Mesendoderm (in vitro differentiated cells): ENCODE results near the gene SCYGR7.
"Not testable (repeated sequence)": the region's sequence is repeated elsewhere in the genome, so short reads cannot be mapped to it uniquely, and the experiment has no call there.

Source experiments
- DNase-seq: peaks from one replicate; pipeline ENCODE4 v3.0.0; 2013
- H2AK5ac ChIP-seq: 2 replicates; pipeline ENCODE4 v1.6.1; 2013; ENCODE audit warnings: low read length, inconsistent platforms
- H2BK120ac ChIP-seq: 2 replicates; pipeline ENCODE4 v1.6.1; 2013; ENCODE audit warnings: low read depth, mild to moderate bottlenecking, low read length, moderate library complexity, mixed read lengths
- H2BK15ac ChIP-seq: replicated peaks from 2 replicates; pipeline ENCODE4 v1.6.1; 2013; ENCODE audit warnings: low read depth, mild to moderate bottlenecking, moderate library complexity
- H2BK5ac ChIP-seq: 2 replicates; pipeline ENCODE4 v1.6.1; 2013; ENCODE audit warnings: low read length, inconsistent platforms
- H3K18ac ChIP-seq: 2 replicates; pipeline ENCODE4 v1.6.1; 2013; ENCODE audit warnings: mild to moderate bottlenecking, low read length, mixed read lengths
- H3K23ac ChIP-seq: one replicate; pipeline ENCODE4 v1.6.1; 2013; ENCODE audit warnings: low read length
- H3K27ac ChIP-seq: 2 replicates; pipeline ENCODE4 v1.5.1; 2013; ENCODE audit warnings: low read depth, mild to moderate bottlenecking, inconsistent platforms, low read length, moderate library complexity
- H3K27me3 ChIP-seq: 2 replicates; pipeline ENCODE4 v1.6.1; 2013; ENCODE audit warnings: low read length, control low read depth, mild to moderate bottlenecking, inconsistent platforms; ENCODE audit not compliant: insufficient read depth, poor library complexity
- H3K36me3 ChIP-seq: 2 replicates; pipeline ENCODE4 v1.6.1; 2013; ENCODE audit warnings: low read length, inconsistent platforms; ENCODE audit not compliant: control insufficient read depth, insufficient read depth
- H3K4ac ChIP-seq: one replicate; pipeline ENCODE4 v1.6.1; 2013; ENCODE audit warnings: low read depth, mild to moderate bottlenecking, low read length, moderate library complexity
- H3K4me1 ChIP-seq: 2 replicates; pipeline ENCODE4 v1.6.1; 2013; ENCODE audit warnings: low read depth, low read length, inconsistent platforms; ENCODE audit not compliant: control insufficient read depth
- H3K4me2 ChIP-seq: 2 replicates; pipeline ENCODE4 v1.6.1; 2013; ENCODE audit warnings: low read length
- H3K4me3 ChIP-seq: 2 replicates; pipeline ENCODE4 v1.5.1; 2013; ENCODE audit warnings: mild to moderate bottlenecking, low read length
- H3K56ac ChIP-seq: one replicate; pipeline ENCODE4 v1.6.1; 2013; ENCODE audit warnings: low read length
- H3K79me1 ChIP-seq: 2 replicates; pipeline ENCODE4 v1.6.1; 2013; ENCODE audit warnings: low read length, inconsistent platforms
- H3K79me2 ChIP-seq: 2 replicates; pipeline ENCODE4 v1.6.1; 2013; ENCODE audit warnings: mild to moderate bottlenecking, low read length; ENCODE audit not compliant: control insufficient read depth, insufficient read depth
- H3K9ac ChIP-seq: 2 replicates; pipeline ENCODE4 v1.6.1; 2013; ENCODE audit warnings: low read length, inconsistent platforms
- H4K5ac ChIP-seq: one replicate; pipeline ENCODE4 v1.6.1; 2013; ENCODE audit warnings: low read length
- H4K8ac ChIP-seq: one replicate; pipeline ENCODE4 v1.6.1; 2013; ENCODE audit warnings: low read depth, mild to moderate bottlenecking, control low read depth, low read length, moderate library complexity
- WGBS: extraction: QIAGEN DNeasy Blood & Tissue Kit; methylation state at CpG from one replicate; pipeline ENCODE4 v1.1.7; 2013; ENCODE audit warnings: low lambda C conversion rate, missing lambda C conversion rate; ENCODE audit not compliant: insufficient coverage; ENCODE audit errors: extremely low coverage; 5-methylcytosine and 5-hydroxymethylcytosine counted together

The SCYGR7 gene

DNA sequence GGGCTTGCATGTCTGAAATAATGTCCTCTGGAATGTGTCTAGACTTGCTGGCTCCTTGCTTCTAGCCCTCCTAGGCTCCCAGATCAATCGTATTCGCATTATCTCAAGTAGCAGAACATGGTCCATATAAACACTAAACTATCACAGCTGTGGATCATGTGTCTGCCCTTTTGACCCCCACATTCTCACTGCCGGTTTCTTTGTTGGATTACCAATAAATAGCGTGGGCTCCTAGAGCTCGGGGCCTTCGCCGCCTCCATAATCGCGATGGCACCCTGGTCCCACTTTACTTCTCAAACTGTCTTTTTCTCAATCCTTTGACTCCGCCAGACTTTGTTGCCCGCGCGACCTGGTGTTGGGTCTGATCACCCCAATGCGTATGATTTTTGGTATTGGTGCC, 11.2 kb downstream of the SCYGR7 start:
- H3K4me1 ChIP-seq = no peaks in the 10 kb centered on the region
- H3K23ac ChIP-seq = no peak overlapping the region
- H3K4ac ChIP-seq = peak overlapping the region; percentile 7
- no peak overlapping the region for H3K27ac ChIP-seq
- H2AK5ac ChIP-seq = no peak overlapping the region
- no peak overlapping the region for H2BK120ac ChIP-seq
- H3K4me2 ChIP-seq = no peak overlapping the region
- no peak overlapping the region for H4K5ac ChIP-seq
- no peak overlapping the region for H3K18ac ChIP-seq
- H3K56ac ChIP-seq = no peak overlapping the region
- no peaks in the 10 kb centered on the region for H3K36me3 ChIP-seq
- no peak overlapping the region for H3K4me3 ChIP-seq
- H3K79me2 ChIP-seq = no peaks in the 10 kb centered on the region
- DNase-seq = peak; percentile 4
- no peaks in the 10 kb centered on the region for H3K27me3 ChIP-seq
- H4K8ac ChIP-seq = no peak overlapping the region
- H2BK15ac ChIP-seq = no peak overlapping the region
- no peak overlapping the region for H2BK5ac ChIP-seq
- H3K79me1 ChIP-seq = no peaks in the 10 kb centered on the region
- H3K9ac ChIP-seq = no peak overlapping the region
- WGBS = no CpG with 5 or more reads among the region's 14 CpGs

DNA sequence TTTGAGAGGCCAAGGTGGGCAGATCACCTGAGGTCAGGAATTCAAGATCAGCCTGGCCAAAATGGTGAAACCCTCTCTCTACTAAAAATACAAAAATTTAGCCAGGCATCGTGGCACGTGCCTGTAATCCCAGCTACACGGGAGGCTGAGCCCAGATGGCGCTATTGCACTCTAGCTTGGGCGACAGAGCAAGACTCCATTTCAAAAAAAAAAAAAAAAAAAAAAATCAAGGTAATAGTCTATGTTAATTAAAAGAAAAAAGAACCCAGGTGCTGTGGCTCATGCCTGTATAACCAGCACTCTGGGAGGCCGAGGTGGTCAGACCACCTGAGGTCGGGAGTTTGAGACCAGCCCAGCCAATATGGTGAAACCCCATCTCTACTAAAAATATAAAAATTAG, 12.6 kb downstream of the SCYGR7 start:
- DNase-seq = peak; percentile 55
- not testable (repeated sequence) for H3K4ac ChIP-seq

DNA sequence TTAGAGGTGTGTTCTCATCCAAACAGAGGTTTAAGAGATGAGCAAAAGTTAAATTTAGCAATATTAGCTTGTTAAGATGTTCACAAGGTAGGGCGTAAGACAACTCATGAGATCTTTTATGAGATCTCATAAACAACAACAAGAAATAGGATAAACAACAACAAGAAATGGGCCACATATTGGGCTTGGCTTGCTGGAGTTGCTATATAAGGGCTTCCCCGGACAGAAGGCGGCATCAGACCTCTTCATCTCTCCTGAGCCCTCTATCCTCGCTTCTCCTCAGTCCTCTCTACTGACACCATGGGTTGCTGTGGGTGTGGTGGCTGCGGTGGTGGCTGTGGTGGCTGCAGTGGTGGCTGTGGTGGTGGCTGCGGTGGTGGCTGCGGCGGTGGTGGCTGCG, 17.5 kb downstream of the SCYGR7 start, which contains the start of gene SCYGR8:
TSS of gene SCYGR8 (plus strand) at position 301 of the 400 bp plus-strand sequence. CDS start at position 301, 0 bp downstream.
- H3K27me3 ChIP-seq = no peaks in the 10 kb centered on the region
- no peak within 1 kb of the TSS for H2BK15ac ChIP-seq
- no peak within 1 kb of the TSS for H2BK120ac ChIP-seq
- H2AK5ac ChIP-seq = no peak within 1 kb of the TSS
- no peak within 1 kb of the TSS for H3K18ac ChIP-seq
- H3K36me3 ChIP-seq = no peaks in the 10 kb centered on the region
- no CpG with 5 or more reads among the region's 9 CpGs for WGBS
- no peaks in the 10 kb centered on the region for H3K79me1 ChIP-seq
- H3K27ac ChIP-seq = no peak within 1 kb of the TSS
- DNase-seq = no peak
- no peak within 1 kb of the TSS for H3K4me2 ChIP-seq
- no peak within 1 kb of the TSS for H3K56ac ChIP-seq
- H4K5ac ChIP-seq = no peak within 1 kb of the TSS
- H3K79me2 ChIP-seq = no peaks in the 10 kb centered on the region
- no peaks in the 10 kb centered on the region for H3K4me1 ChIP-seq
- no peak within 1 kb of the TSS for H3K4me3 ChIP-seq
- no peak within 1 kb of the TSS for H3K4ac ChIP-seq
- H3K9ac ChIP-seq = no peak within 1 kb of the TSS
- H3K23ac ChIP-seq = no peak within 1 kb of the TSS
- no peak within 1 kb of the TSS for H2BK5ac ChIP-seq
- H4K8ac ChIP-seq = no peak within 1 kb of the TSS

More for the DNA sequence above, 12.6 kb downstream of the SCYGR7 start:
- not testable (repeated sequence) for H3K4me3 ChIP-seq, H3K79me2 ChIP-seq, H3K4me1 ChIP-seq, H3K56ac ChIP-seq, H3K27me3 ChIP-seq, H3K23ac ChIP-seq, H2AK5ac ChIP-seq, H3K27ac ChIP-seq, H3K9ac ChIP-seq, H3K79me1 ChIP-seq, H3K18ac ChIP-seq, H2BK15ac ChIP-seq, H3K36me3 ChIP-seq, H4K8ac ChIP-seq, H2BK5ac ChIP-seq, H4K5ac ChIP-seq, H3K4me2 ChIP-seq, H2BK120ac ChIP-seq
- WGBS = no CpG with 5 or more reads among the region's 7 CpGs

GRCh38 chr2:227748079-227748478, 19.9 kb downstream of the SCYGR7 start:
- no CpG with 5 or more reads among the region's 6 CpGs for WGBS

GRCh38 chr2:227756261-227756660, 28.1 kb downstream of the SCYGR7 start:
- not testable (repeated sequence) for H3K27me3 ChIP-seq, H3K79me1 ChIP-seq, H3K4ac ChIP-seq, H3K4me1 ChIP-seq, DNase-seq, H3K56ac ChIP-seq, H3K79me2 ChIP-seq, H2BK5ac ChIP-seq, H4K5ac ChIP-seq, H2BK120ac ChIP-seq, H3K18ac ChIP-seq, H3K36me3 ChIP-seq, H3K4me2 ChIP-seq, H2AK5ac ChIP-seq, H3K23ac ChIP-seq, H4K8ac ChIP-seq, H3K9ac ChIP-seq, H3K27ac ChIP-seq, H2BK15ac ChIP-seq, H3K4me3 ChIP-seq
- no CpG with 5 or more reads among the region's 4 CpGs for WGBS

More at GRCh38 chr2:227748079-227748478, 19.9 kb downstream of the SCYGR7 start:
- Histone ChIP-seq H3K4me1 (no peaks in the 10 kb centered on the region), H3K56ac (no peak overlapping the region), H3K79me2 (no peaks in the 10 kb centered on the region), H2BK5ac (no peak overlapping the region), H2BK15ac (no peak overlapping the region), H4K5ac (no peak overlapping the region), H4K8ac (no peak overlapping the region), H3K27me3 (no peaks in the 10 kb centered on the region), H3K4ac (no peak overlapping the region), H3K4me3 (no peak overlapping the region), H3K36me3 (no peaks in the 10 kb centered on the region), H3K4me2 (no peak overlapping the region), H2BK120ac (no peak overlapping the region), H3K23ac (no peak overlapping the region), H3K9ac (no peak overlapping the region), H3K18ac (no peak overlapping the region), H3K27ac (no peak overlapping the region), H2AK5ac (no peak overlapping the region), H3K79me1 (no peaks in the 10 kb centered on the region)
- DNase-seq = peak; percentile 66

DNA sequence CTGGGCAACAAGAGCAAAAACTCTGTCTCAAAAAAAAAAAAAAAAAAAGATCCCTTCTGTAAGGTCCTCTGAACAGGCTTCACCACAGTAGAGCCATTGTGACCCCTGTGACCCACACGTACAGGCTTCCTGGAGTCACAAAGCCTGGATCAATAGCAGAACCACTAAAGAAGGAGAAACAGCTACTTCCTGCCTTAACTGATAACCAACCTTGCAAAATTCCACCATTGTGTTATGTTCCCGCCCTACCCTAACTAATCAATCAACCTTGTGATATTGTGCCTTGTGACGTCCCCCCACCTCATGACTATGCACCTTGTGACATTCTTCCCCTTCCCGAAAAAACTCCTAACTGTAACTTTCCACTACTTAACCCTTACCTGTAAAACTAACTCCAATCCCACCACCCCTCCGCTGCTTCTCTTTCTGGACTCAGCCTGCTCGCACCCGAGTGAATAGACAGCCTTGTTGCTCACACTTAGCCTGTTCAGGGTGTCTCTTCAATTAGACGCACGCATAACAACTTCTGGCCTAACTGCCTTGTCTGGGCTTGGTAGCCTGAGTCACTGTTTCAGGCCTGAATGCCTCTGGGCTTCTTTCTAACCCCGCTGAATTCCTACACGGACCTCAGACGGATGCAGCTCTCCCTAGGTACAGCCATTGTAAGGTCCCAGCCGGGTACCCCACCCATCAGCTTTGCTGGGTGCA, 31.4 kb downstream of the SCYGR7 start:
- Histone ChIP-seq H3K4me1 (no peaks in the 10 kb centered on the region), H3K4me2 (no peak overlapping the region), H3K56ac (peak overlapping the region; percentile 29), H3K27ac (no peak overlapping the region), H2BK5ac (no peak overlapping the region), H2BK15ac (no peak overlapping the region), H3K18ac (no peak overlapping the region), H2BK120ac (no peak overlapping the region), H4K5ac (no peak overlapping the region), H3K4me3 (no peak overlapping the region), H2AK5ac (no peak overlapping the region), H3K79me2 (no peaks in the 10 kb centered on the region), H4K8ac (no peak overlapping the region), H3K9ac (no peak overlapping the region), H3K79me1 (no peaks in the 10 kb centered on the region), H3K23ac (no peak overlapping the region), H3K36me3 (no peaks in the 10 kb centered on the region), H3K4ac (no peak overlapping the region), H3K27me3 (no peaks in the 10 kb centered on the region)
- DNase-seq = peak; percentile 78
- no CpG with 5 or more reads among the region's 13 CpGs for WGBS
